ENCODE measurements around the gene NR2C2. TPM values are rescaled to one million over a fixed set of nuclear protein-coding genes. Genes with fewer than 3 reads are reported as not detected.

NR2C2 gene
- total and polyA plus RNA-seq, 2 of the 13 experiments (the other 11 are each of a cell fraction or from before 2014, with no cell fraction given) = 7.8 to 11.8 TPM

DNA sequence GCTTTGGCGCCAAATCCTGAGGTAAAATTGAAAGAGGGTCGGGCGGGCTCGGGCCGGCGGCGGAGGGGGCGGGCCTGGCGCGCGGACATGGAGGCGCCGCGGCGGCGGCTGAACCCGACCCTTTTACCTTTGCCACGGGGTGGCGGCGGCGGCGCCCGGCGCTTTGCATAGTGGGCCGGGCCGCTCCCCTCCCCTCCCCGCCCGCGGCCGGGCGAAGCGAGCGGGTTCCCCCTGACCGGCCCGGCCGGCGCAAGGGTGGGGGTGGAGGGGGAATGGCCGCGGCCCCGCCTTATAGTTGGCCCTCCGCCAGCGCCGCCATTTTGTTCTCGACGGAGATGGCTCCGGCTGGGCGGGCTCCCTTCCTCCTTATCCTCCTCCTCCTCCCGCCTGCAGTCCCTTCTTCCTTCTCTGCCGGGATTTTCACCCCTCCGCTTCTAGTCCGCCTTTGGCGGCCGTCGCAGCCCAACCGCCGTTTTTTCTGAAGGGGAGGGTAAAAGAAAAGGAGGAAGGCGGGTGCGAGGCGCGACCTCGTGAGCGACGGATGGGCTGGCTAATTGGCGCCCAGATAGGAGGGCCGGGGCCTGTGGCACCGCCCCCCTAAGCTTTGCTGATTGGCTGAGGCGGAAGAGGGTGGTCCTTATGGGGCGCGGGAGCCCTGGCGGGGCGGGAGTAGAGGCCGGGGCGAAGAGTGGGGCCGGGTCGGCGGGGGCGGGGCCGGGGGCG, 664 bp downstream of the NR2C2 start (continued):
- TF ChIP-seq, protein P1, sequence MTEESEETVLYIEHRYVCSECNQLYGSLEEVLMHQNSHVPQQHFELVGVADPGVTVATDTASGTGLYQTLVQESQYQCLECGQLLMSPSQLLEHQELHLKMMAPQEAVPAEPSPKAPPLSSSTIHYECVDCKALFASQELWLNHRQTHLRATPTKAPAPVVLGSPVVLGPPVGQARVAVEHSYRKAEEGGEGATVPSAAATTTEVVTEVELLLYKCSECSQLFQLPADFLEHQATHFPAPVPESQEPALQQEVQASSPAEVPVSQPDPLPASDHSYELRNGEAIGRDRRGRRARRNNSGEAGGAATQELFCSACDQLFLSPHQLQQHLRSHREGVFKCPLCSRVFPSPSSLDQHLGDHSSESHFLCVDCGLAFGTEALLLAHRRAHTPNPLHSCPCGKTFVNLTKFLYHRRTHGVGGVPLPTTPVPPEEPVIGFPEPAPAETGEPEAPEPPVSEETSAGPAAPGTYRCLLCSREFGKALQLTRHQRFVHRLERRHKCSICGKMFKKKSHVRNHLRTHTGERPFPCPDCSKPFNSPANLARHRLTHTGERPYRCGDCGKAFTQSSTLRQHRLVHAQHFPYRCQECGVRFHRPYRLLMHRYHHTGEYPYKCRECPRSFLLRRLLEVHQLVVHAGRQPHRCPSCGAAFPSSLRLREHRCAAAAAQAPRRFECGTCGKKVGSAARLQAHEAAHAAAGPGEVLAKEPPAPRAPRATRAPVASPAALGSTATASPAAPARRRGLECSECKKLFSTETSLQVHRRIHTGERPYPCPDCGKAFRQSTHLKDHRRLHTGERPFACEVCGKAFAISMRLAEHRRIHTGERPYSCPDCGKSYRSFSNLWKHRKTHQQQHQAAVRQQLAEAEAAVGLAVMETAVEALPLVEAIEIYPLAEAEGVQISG (CRISPR knock-in tag; IDR thresholded peaks at IDR 0.05) = no peak
- TF ChIP-seq, protein P2, sequence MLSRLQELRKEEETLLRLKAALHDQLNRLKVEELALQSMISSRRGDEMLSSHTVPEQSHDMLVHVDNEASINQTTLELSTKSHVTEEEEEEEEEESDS (CRISPR knock-in tag; IDR thresholded peaks at IDR 0.05; ENCODE audit: borderline replicate concordance) = no peak
- TF ChIP-seq KDM6A (CRISPR knock-in tag; IDR thresholded peaks at IDR 0.05; ENCODE audit: low read depth) (no peak), SCMH1 (CRISPR knock-in tag; IDR thresholded peaks at IDR 0.05; ENCODE audit: borderline replicate concordance) (no peak), ZNF777 (CRISPR knock-in tag; IDR thresholded peaks at IDR 0.05) (peak; percentile 81), SMAD1 (CRISPR knock-in tag; IDR thresholded peaks at IDR 0.05; ENCODE audit: borderline replicate concordance, low read depth) (no peak), KDM4B (CRISPR knock-in tag; IDR thresholded peaks at IDR 0.05) (0 out of 2 replicates have a peak, but pooled peaks have one; percentile 26), MED1 (CRISPR knock-in tag; IDR thresholded peaks at IDR 0.05) (no peak), PHF21A (CRISPR knock-in tag; IDR thresholded peaks at IDR 0.05) (peak; percentile 40; the same call in 1 of the 2 replicates)
- TF ChIP-seq, protein P3, sequence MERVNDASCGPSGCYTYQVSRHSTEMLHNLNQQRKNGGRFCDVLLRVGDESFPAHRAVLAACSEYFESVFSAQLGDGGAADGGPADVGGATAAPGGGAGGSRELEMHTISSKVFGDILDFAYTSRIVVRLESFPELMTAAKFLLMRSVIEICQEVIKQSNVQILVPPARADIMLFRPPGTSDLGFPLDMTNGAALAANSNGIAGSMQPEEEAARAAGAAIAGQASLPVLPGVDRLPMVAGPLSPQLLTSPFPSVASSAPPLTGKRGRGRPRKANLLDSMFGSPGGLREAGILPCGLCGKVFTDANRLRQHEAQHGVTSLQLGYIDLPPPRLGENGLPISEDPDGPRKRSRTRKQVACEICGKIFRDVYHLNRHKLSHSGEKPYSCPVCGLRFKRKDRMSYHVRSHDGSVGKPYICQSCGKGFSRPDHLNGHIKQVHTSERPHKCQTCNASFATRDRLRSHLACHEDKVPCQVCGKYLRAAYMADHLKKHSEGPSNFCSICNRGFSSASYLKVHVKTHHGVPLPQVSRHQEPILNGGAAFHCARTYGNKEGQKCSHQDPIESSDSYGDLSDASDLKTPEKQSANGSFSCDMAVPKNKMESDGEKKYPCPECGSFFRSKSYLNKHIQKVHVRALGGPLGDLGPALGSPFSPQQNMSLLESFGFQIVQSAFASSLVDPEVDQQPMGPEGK (CRISPR knock-in tag; IDR thresholded peaks at IDR 0.05) = peak; percentile 58
- TF ChIP-seq, protein P4, sequence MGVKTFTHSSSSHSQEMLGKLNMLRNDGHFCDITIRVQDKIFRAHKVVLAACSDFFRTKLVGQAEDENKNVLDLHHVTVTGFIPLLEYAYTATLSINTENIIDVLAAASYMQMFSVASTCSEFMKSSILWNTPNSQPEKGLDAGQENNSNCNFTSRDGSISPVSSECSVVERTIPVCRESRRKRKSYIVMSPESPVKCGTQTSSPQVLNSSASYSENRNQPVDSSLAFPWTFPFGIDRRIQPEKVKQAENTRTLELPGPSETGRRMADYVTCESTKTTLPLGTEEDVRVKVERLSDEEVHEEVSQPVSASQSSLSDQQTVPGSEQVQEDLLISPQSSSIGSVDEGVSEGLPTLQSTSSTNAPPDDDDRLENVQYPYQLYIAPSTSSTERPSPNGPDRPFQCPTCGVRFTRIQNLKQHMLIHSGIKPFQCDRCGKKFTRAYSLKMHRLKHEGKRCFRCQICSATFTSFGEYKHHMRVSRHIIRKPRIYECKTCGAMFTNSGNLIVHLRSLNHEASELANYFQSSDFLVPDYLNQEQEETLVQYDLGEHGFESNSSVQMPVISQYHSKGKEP (CRISPR knock-in tag; IDR thresholded peaks at IDR 0.05) = no peak
- TF ChIP-seq, protein P5, sequence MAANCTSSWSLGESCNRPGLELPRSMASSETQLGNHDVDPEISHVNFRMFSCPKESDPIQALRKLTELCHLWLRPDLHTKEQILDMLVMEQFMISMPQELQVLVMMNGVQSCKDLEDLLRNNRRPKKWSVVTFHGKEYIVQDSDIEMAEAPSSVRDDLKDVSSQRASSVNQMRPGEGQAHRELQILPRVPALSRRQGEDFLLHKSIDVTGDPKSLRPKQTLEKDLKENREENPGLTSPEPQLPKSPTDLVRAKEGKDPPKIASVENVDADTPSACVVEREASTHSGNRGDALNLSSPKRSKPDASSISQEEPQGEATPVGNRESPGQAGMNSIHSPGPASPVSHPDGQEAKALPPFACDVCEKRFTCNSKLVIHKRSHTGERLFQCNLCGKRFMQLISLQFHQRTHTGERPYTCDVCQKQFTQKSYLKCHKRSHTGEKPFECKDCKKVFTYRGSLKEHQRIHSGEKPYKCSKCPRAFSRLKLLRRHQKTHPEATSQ (CRISPR knock-in tag; IDR thresholded peaks at IDR 0.05; ENCODE audit: borderline replicate concordance) = no peak
- TF ChIP-seq, protein P6, sequence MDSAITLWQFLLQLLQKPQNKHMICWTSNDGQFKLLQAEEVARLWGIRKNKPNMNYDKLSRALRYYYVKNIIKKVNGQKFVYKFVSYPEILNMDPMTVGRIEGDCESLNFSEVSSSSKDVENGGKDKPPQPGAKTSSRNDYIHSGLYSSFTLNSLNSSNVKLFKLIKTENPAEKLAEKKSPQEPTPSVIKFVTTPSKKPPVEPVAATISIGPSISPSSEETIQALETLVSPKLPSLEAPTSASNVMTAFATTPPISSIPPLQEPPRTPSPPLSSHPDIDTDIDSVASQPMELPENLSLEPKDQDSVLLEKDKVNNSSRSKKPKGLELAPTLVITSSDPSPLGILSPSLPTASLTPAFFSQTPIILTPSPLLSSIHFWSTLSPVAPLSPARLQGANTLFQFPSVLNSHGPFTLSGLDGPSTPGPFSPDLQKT (CRISPR knock-in tag; IDR thresholded peaks at IDR 0.05; ENCODE audit: borderline replicate concordance) = no peak
- TF ChIP-seq, protein P7, sequence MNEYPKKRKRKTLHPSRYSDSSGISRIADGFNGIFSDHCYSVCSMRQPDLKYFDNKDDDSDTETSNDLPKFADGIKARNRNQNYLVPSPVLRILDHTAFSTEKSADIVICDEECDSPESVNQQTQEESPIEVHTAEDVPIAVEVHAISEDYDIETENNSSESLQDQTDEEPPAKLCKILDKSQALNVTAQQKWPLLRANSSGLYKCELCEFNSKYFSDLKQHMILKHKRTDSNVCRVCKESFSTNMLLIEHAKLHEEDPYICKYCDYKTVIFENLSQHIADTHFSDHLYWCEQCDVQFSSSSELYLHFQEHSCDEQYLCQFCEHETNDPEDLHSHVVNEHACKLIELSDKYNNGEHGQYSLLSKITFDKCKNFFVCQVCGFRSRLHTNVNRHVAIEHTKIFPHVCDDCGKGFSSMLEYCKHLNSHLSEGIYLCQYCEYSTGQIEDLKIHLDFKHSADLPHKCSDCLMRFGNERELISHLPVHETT (CRISPR knock-in tag; conservative IDR thresholded peaks at IDR 0.05) = peak; percentile 75; the same call in 1 of the 2 replicates
- TF ChIP-seq, protein P8, sequence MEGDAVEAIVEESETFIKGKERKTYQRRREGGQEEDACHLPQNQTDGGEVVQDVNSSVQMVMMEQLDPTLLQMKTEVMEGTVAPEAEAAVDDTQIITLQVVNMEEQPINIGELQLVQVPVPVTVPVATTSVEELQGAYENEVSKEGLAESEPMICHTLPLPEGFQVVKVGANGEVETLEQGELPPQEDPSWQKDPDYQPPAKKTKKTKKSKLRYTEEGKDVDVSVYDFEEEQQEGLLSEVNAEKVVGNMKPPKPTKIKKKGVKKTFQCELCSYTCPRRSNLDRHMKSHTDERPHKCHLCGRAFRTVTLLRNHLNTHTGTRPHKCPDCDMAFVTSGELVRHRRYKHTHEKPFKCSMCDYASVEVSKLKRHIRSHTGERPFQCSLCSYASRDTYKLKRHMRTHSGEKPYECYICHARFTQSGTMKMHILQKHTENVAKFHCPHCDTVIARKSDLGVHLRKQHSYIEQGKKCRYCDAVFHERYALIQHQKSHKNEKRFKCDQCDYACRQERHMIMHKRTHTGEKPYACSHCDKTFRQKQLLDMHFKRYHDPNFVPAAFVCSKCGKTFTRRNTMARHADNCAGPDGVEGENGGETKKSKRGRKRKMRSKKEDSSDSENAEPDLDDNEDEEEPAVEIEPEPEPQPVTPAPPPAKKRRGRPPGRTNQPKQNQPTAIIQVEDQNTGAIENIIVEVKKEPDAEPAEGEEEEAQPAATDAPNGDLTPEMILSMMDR (CRISPR knock-in tag; IDR thresholded peaks at IDR 0.05) = no peak
